ENCODE results near the gene COX19. TPM values are rescaled to one million over a fixed set of nuclear protein-coding genes. Genes with fewer than 3 reads are reported as not detected.

Gene COX19
- total RNA-seq, 1 donor from 2014 or later, result 22.0 TPM

DNA sequence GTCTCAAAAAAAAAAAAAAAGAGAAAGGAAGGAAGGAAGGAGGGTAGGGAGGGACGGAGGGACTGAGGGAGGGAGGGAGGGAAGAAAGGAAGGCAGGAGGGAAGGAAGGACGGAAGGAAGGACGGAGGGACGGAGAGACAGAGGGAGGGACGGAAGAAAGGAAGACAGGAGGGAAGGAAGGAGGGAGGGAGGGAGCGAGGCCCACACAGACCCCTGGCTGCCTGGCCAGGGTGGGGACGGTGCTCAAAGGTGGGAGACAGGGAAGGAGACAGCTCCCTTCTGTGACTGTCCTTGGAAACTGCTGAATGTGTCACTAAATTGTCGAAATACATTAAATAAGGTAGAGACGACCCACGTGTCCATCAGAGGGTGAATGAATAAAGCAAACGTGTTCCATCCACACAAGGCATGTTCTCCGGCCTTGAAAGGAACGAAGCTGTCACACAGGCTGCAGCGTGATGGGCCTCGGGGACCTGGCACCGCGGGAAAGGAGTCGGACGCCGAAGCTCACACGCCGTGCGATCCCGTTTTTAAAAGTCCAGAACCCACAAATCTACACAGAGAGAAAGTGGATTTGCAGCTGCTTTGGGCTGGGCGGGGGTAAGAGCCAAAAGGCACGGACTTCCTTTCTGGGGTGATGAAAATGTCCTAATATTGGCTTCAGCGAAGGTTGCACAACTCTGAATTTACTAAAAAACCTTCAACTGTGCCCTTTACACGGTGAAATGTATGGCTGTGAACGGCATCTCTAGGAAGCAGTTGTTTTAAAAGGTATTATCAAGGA lies 44.2 kb downstream of the COX19 start:
- Mint-ChIP-seq H3K36me3 (no peaks in the 10 kb centered on the region), H3K4me1 (no peaks in the 10 kb centered on the region), H3K27me3 (ENCODE audit: low read depth) (no peaks in the 10 kb centered on the region), H3K9me3 (no peaks in the 10 kb centered on the region), H3K27ac (no peak overlapping the region), H3K4me3 (no peak overlapping the region)
- no peak for DNase-seq (ENCODE audit: low spot score in 2 of 2, unreplicated experiment in 2 of 2)
- TF ChIP-seq, protein P1, sequence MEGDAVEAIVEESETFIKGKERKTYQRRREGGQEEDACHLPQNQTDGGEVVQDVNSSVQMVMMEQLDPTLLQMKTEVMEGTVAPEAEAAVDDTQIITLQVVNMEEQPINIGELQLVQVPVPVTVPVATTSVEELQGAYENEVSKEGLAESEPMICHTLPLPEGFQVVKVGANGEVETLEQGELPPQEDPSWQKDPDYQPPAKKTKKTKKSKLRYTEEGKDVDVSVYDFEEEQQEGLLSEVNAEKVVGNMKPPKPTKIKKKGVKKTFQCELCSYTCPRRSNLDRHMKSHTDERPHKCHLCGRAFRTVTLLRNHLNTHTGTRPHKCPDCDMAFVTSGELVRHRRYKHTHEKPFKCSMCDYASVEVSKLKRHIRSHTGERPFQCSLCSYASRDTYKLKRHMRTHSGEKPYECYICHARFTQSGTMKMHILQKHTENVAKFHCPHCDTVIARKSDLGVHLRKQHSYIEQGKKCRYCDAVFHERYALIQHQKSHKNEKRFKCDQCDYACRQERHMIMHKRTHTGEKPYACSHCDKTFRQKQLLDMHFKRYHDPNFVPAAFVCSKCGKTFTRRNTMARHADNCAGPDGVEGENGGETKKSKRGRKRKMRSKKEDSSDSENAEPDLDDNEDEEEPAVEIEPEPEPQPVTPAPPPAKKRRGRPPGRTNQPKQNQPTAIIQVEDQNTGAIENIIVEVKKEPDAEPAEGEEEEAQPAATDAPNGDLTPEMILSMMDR (IDR thresholded peaks at IDR 0.05; ENCODE audit: unreplicated experiment), result no peak

- no peaks in the 10 kb centered on the region for H3K27me3 Mint-ChIP-seq (ENCODE audit: low read depth)
- no peaks in the 10 kb centered on the region for H3K36me3 Mint-ChIP-seq
- H3K9me3 Mint-ChIP-seq, result no peaks in the 10 kb centered on the region
- no peak overlapping the region for H3K4me3 Mint-ChIP-seq
- H3K4me1 Mint-ChIP-seq, result no peaks in the 10 kb centered on the region
- DNase-seq (ENCODE audit: low spot score in 2 of 2, unreplicated experiment in 2 of 2), result peak in 1 of 2 experiments; percentile 5
- TF ChIP-seq, protein P1 (IDR thresholded peaks at IDR 0.05; ENCODE audit: unreplicated experiment), result no peak
- H3K27ac Mint-ChIP-seq, result no peak overlapping the region
Observed at GRCh38 chr7:929311-929711, 46.0 kb downstream of the COX19 start.

- peak overlapping the region; percentile 21 for H3K27ac Mint-ChIP-seq
- no peaks in the 10 kb centered on the region for H3K9me3 Mint-ChIP-seq
- DNase-seq (ENCODE audit: low spot score in 2 of 2, unreplicated experiment in 2 of 2), result peak in 1 of 2 experiments; percentile 8
- no peaks in the 10 kb centered on the region for H3K36me3 Mint-ChIP-seq
- no peak overlapping the region for H3K4me3 Mint-ChIP-seq
- TF ChIP-seq, protein P1 (IDR thresholded peaks at IDR 0.05; ENCODE audit: unreplicated experiment), result no peak
- no peaks in the 10 kb centered on the region for H3K27me3 Mint-ChIP-seq (ENCODE audit: low read depth)
- peaks cover 4% of the 10 kb centered on the region for H3K4me1 Mint-ChIP-seq
Observed at GRCh38 chr7:927031-927671, 48.2 kb downstream of the COX19 start.

- no peaks in the 10 kb centered on the region for H3K27me3 Mint-ChIP-seq (ENCODE audit: low read depth)
- H3K27ac Mint-ChIP-seq, result no peak overlapping the region
- H3K4me1 Mint-ChIP-seq, result peaks cover 4% of the 10 kb centered on the region
- DNase-seq (ENCODE audit: low spot score in 2 of 2, unreplicated experiment in 2 of 2), result peak in 1 of 2 experiments; percentile 15
- no peaks in the 10 kb centered on the region for H3K9me3 Mint-ChIP-seq
- H3K36me3 Mint-ChIP-seq, result no peaks in the 10 kb centered on the region
- TF ChIP-seq, protein P1 (IDR thresholded peaks at IDR 0.05; ENCODE audit: unreplicated experiment), result no peak
- no peak overlapping the region for H3K4me3 Mint-ChIP-seq
Observed at GRCh38 chr7:926061-927030, 49.0 kb downstream of the COX19 start.

DNA sequence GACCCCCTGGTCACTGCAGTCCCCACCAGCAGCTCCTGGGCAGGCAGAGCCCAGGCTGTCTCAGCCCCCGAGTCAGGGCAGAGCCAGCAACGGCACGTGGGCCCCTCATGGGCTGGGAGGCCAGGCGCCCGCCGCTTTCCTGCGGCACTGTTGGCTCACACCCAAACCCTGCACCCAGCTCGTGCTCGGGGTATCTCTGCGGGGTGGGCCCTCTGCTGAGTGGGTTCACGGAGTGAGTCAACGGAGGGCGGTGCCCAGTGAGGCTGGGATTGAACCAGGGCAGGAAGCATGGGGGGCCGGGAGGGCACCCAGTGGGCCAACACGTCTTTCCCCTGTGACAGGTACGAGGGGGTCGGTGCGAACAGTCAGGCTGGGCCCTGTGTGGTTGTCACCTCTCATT lies 49.7 kb downstream of the COX19 start:
- H3K4me3 Mint-ChIP-seq, result no peak overlapping the region
- TF ChIP-seq, protein P1 (IDR thresholded peaks at IDR 0.05; ENCODE audit: unreplicated experiment), result no peak
- H3K27me3 Mint-ChIP-seq (ENCODE audit: low read depth), result no peaks in the 10 kb centered on the region
- no peak overlapping the region for H3K27ac Mint-ChIP-seq
- no peaks in the 10 kb centered on the region for H3K9me3 Mint-ChIP-seq
- H3K4me1 Mint-ChIP-seq, result peaks cover 4% of the 10 kb centered on the region
- peak in 1 of 2 experiments; percentile 14 for DNase-seq (ENCODE audit: low spot score in 2 of 2, unreplicated experiment in 2 of 2)
- no peaks in the 10 kb centered on the region for H3K36me3 Mint-ChIP-seq

All from mesothelial cell of epicardium (in vitro differentiated cells).